ENCODE data around the gene GSE1. TPM values are rescaled to one million over a fixed set of nuclear protein-coding genes. Genes with fewer than 3 reads are reported as not detected.

GSE1 gene
- total RNA-seq, 6 experiments from 2014 or later, result 49.2 to 62.3 (median 58.1) TPM

GRCh38 chr16:85584819-85585282 lies 28.3 kb upstream of the GSE1 start:
- Mint-ChIP-seq H3K4me1 (ENCODE audit: low read depth) (peaks cover 46% of the 10 kb centered on the region), H3K27me3 (ENCODE audit: insufficient read depth) (peaks cover 2% of the 10 kb centered on the region), H3K36me3 (ENCODE audit: low read depth) (peaks cover 4% of the 10 kb centered on the region), H3K4me3 (no peak overlapping the region), H3K27ac (no peak overlapping the region; the same call in 1 of the 2 replicates), H3K9me3 (no peaks in the 10 kb centered on the region)
- DNase-seq, result no peak
- no peak for TF ChIP-seq CTCF (IDR thresholded peaks at IDR 0.05)

GRCh38 chr16:85585711-85586110 lies 27.4 kb upstream of the GSE1 start:
- Mint-ChIP-seq H3K9me3 (no peaks in the 10 kb centered on the region), H3K27me3 (ENCODE audit: insufficient read depth) (peaks cover 2% of the 10 kb centered on the region), H3K36me3 (ENCODE audit: low read depth) (peaks cover 3% of the 10 kb centered on the region), H3K4me1 (ENCODE audit: low read depth) (peaks cover 42% of the 10 kb centered on the region), H3K4me3 (no peak overlapping the region), H3K27ac (no peak overlapping the region)
- DNase-seq, result no peak
- TF ChIP-seq CTCF (IDR thresholded peaks at IDR 0.05), result no peak

GRCh38 chr16:85586380-85587104 lies 26.6 kb upstream of the GSE1 start:
- peak overlapping the region; percentile 36; the same call in 1 of the 2 replicates for H3K27ac Mint-ChIP-seq
- no peak overlapping the region for H3K4me3 Mint-ChIP-seq
- DNase-seq, result no peak
- no peaks in the 10 kb centered on the region for H3K9me3 Mint-ChIP-seq
- H3K4me1 Mint-ChIP-seq (ENCODE audit: low read depth), result peaks cover 42% of the 10 kb centered on the region
- H3K36me3 Mint-ChIP-seq (ENCODE audit: low read depth), result no peaks in the 10 kb centered on the region
- no peak for TF ChIP-seq CTCF (IDR thresholded peaks at IDR 0.05)
- H3K27me3 Mint-ChIP-seq (ENCODE audit: insufficient read depth), result peaks cover 2% of the 10 kb centered on the region

GRCh38 chr16:85587762-85588556 lies 25.2 kb upstream of the GSE1 start:
- peaks cover 2% of the 10 kb centered on the region for H3K27me3 Mint-ChIP-seq (ENCODE audit: insufficient read depth)
- H3K36me3 Mint-ChIP-seq (ENCODE audit: low read depth), result peaks cover 4% of the 10 kb centered on the region; the same call in 1 of the 2 replicates
- no peak overlapping the region for H3K4me3 Mint-ChIP-seq
- H3K4me1 Mint-ChIP-seq (ENCODE audit: low read depth), result peaks cover 41% of the 10 kb centered on the region
- no peak for DNase-seq
- H3K27ac Mint-ChIP-seq, result no peak overlapping the region
- TF ChIP-seq CTCF (IDR thresholded peaks at IDR 0.05), result no peak
- no peaks in the 10 kb centered on the region for H3K9me3 Mint-ChIP-seq

- H3K36me3 Mint-ChIP-seq (ENCODE audit: low read depth), result peaks cover 4% of the 10 kb centered on the region; the same call in 1 of the 2 replicates
- no peak overlapping the region for H3K27ac Mint-ChIP-seq
- H3K9me3 Mint-ChIP-seq, result no peaks in the 10 kb centered on the region
- peaks cover 2% of the 10 kb centered on the region for H3K27me3 Mint-ChIP-seq (ENCODE audit: insufficient read depth)
- H3K4me3 Mint-ChIP-seq, result no peak overlapping the region
- peaks cover 32% of the 10 kb centered on the region for H3K4me1 Mint-ChIP-seq (ENCODE audit: low read depth)
- no peak for DNase-seq
- no peak for TF ChIP-seq CTCF (IDR thresholded peaks at IDR 0.05)
Observed at GRCh38 chr16:85588562-85589503, 24.3 kb upstream of the GSE1 start.

Data from HFFc6 (cell line).